ENCODE data around the gene OSBPL6.

OSBPL6 gene

GRCh38 chr2:178238750-178239149 lies 44.4 kb downstream of the OSBPL6 start:
- DNase-seq (ENCODE audit: low read depth in 2 of 2) = no peak

DNA sequence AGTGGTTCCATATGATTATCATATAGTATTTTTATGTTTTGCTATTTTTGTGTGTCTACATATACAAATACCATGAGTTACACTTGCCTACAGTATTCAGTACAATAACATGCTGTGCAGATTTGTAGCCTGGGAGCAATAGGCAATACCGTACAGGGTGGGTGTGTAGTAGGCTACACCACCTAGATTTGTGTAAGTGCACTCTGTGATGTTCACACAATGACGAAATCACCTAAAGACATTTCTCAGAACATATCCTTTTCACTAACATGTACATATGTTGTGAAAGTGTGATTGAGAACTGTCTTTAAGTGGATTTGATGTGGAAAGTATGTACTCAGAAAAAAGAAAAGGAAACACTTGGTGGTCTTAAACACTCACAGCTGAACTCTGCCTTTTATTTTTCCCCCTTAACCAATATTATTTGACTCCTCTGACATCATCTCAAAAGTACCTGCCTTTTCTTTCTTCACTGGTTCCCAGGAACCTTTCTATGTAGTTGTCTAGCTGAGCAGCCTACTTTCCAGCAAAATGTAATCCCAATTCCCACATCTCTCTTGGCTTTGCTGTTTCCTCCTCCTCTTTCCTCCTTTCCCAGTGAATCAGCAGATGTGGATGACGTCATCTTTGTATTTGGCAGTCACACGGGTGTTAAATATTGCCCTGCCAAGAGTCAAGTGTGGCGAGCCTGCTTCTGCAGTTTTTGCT lies 47.7 kb downstream of the OSBPL6 start:
- DNase-seq (ENCODE audit: low read depth in 2 of 2) = peak; percentile 87 to 88

DNA sequence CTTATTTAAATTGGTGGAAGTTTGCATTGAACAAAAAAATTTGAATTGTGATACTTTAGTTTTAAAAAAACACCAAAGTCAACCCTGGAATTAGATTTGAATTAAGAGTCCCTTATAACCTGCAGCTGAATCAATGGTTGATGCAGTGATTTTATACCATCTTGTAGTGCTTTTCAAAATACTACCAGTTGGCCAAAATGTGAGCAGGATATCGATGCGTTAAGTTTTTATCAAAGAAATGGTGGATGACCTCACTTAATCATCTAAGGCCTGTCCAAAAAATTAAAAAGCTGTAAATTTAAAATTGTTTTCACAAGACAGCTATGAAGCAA lies 48.2 kb downstream of the OSBPL6 start:
- no peak for DNase-seq (ENCODE audit: low read depth in 2 of 2)

- no peak for DNase-seq (ENCODE audit: low read depth in 2 of 2)
Observed at GRCh38 chr2:178243961-178244360, 49.6 kb downstream of the OSBPL6 start.

DNA sequence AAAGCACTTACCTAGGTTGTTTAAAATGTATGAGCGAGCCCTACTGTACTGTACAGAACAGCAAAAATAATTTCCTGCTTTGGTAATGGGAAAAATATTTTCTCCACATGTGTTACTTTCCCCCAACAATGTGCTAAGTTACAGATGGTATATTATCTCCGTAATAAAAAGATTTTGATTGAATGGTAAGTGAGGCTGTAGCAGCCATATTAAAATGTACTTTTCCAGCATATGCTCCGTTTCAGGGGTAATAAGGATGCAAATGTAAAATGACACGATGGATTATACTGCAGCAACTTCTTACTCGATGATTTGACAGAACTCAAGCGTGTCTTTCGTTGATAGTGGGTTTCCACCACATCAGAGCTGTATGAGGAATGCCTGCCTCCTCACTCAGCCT lies 50.5 kb downstream of the OSBPL6 start:
- DNase-seq (ENCODE audit: low read depth in 2 of 2) = peak; percentile 34 to 40

- DNase-seq (ENCODE audit: low read depth in 2 of 2) = no peak
Observed at GRCh38 chr2:178246696-178247095, 52.4 kb downstream of the OSBPL6 start.

GRCh38 chr2:178247250-178247649 lies 52.9 kb downstream of the OSBPL6 start:
- DNase-seq (ENCODE audit: low read depth in 2 of 2) = no peak

- DNase-seq (ENCODE audit: low read depth in 2 of 2) = no peak
Observed at GRCh38 chr2:178250429-178250828, 56.1 kb downstream of the OSBPL6 start.

DNA sequence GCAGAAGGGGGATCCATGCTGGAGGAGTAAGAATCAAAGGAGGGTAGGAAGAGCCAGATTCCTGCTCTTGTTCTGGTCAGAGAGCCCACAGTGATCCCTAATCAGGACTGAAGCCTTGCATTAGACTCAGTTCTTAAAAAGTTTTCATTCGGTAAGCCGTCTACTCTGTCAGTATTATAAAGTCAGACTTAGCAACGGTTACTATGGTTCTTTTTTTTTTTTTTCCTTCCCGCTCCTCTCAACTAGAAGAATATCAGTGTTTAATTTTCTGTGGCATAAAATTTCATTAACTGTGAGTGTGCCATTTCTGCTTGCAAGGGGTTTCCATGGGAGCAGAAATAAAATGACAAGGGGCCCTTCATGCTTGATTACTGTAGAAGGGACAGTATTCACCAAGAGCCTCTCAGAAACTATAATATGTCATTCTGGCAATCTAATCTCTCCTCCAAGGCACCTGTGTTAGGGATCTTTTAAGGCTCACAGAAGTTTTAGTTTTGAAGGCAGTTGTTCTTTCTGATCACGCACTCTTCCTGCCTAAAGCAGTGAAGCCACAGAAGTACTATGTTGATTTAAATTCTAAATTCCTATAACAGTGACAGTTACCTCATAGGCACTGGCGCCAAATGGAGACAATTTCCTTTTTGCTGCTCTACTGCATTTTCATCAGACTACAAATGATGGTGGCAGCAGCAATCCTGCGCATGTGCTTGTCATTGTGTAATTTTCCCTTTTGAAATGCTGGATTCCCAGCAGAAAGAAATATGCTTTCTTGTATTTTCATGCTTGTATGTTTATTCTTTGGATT lies 57.0 kb downstream of the OSBPL6 start:
- no peak for DNase-seq (ENCODE audit: low read depth in 2 of 2)

- DNase-seq (ENCODE audit: low read depth in 2 of 2) = no peak
Observed at GRCh38 chr2:178256382-178257042, 62.2 kb downstream of the OSBPL6 start.

DNA sequence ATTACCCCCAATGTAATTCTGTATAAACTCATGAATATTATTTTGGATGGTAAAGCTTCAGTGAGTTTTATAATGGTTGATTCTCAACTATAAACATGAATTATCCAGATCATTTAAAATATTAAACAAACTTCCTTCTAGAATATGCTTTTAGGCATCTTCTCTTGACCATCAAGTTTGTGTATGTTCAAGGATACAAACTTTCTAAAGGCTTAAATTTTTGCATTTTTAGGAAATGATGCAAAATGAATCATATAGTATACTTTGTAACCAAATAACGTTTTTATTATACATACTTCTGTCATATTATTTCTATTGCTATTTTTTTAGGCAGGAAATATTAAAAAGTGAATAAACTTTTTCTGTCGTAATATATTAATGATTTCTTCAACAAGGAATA lies 62.8 kb downstream of the OSBPL6 start:
- DNase-seq (ENCODE audit: low read depth in 2 of 2) = no peak

- no peak for DNase-seq (ENCODE audit: low read depth in 2 of 2)
Observed at GRCh38 chr2:178258916-178259315, 64.6 kb downstream of the OSBPL6 start.

- no peak for DNase-seq (ENCODE audit: low read depth in 2 of 2)
Observed at GRCh38 chr2:178263159-178263860, 69.0 kb downstream of the OSBPL6 start.

DNA sequence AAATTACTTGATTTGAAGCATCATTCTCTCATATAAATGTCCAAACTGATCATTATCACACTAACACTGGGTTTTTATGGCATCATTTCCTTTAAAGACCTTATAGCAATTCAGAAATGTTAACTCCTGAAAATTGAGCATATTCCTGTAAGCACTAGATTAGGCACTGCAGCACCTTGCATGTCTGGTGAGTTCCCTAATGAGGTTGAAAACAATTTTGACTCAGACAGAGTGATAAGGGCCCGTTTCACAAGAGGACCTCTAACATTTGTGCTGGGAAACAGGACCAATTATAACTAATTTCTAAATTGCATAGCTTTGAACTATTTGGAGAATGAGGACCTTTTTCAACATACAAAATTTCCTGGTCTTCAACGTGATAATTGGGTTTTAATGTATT lies 69.9 kb downstream of the OSBPL6 start:
- no peak for DNase-seq (ENCODE audit: low read depth in 2 of 2)

GRCh38 chr2:178265851-178266250 lies 71.5 kb downstream of the OSBPL6 start:
- no peak for DNase-seq (ENCODE audit: low read depth in 2 of 2)

- DNase-seq (ENCODE audit: low read depth in 2 of 2) = no peak
Observed at GRCh38 chr2:178266445-178266844, 72.1 kb downstream of the OSBPL6 start.

- DNase-seq (ENCODE audit: low read depth in 2 of 2) = no peak
Observed at GRCh38 chr2:178267660-178268059, 73.3 kb downstream of the OSBPL6 start.

DNA sequence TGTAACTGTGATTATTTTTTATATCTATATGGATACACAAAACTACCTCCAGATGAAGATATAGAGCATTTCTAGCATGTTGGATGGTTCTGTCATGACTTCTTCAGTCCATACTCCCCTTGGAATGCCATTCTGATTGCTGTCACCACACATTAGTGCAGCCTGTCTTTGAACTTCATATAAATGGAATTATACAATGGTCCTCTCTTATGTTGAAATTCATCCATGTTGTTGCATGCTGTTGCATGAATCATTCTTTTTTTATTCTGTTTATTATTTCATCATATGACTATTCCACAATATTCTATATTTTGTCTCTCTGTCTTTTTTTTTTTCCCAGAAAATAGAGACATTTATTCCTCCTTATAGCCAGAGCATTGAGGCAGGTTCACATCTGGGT lies 74.1 kb downstream of the OSBPL6 start:
- DNase-seq (ENCODE audit: low read depth in 2 of 2) = peak in 1 of 2 experiments; percentile 3

DNA sequence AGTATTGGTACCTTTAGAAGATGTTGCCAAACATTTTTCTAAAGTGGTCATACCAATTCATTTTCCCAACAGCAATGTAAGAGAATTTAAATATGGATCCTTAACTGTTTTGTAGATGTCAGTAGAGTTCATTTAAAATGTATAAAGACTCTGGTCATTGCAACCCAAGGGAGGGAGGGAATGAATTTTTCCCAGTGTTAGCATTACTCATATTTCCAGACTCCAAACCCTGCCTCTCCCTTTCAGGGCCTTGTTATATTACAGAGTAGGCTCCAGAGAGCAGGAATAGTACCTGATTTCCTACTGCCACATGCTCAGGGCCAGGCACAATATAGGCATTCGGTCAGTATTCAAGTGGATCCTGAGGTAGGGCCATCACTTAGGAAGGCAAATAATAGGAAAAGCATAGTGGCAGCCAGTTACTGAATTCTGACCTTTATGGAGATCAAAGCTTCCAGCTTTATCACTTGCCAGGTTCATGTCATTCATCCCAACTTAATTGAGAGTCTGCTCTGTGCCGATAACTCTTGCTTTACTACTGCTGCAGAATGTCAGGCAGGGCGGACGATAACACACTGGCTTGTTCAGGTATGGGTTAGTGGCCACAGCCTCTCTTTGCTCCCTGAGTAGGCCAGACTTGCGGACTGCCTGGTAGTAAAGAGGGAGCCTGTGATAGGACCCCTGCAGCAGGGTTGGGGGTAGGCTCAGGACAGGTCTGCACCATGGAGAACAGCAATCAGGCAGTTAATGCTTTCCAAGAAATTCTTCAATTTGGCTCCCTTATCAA lies 75.3 kb downstream of the OSBPL6 start:
- no peak for DNase-seq (ENCODE audit: low read depth in 2 of 2)

- DNase-seq (ENCODE audit: low read depth in 2 of 2) = no peak
Observed at GRCh38 chr2:178270338-178270737, 76.0 kb downstream of the OSBPL6 start.

DNA sequence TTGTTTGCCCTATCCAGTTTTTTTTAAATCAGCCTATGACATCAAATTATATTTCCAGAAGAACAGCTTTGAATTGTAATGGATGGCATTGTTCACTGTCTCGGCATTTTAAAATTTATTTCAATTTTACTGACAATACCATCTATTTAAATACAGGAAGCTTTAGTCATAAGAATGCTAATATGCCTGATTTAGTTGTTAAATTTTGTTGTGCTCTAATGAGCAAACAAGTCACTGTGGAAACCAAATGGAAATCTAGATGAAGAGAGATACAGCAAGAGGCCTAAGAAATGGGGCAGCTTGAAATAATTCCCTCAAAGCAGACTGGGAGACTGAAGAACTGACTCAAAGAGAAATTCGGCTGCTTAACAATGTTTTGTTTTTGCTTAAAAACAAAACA lies 76.8 kb downstream of the OSBPL6 start:
- no peak for DNase-seq (ENCODE audit: low read depth in 2 of 2)
